Activated CD4-positive, alpha-beta memory T cell treated with anti-CD3 and anti-CD28 coated beads, Interleukin-2, amount 10 ng/mL, durations not matched to agents 7 days and 5 days (primary cell): Measurements from ENCODE around the gene SCAI. TPM values are rescaled to one million over a fixed set of nuclear protein-coding genes. Genes with fewer than 3 reads are reported as not detected.
"Not testable (repeated sequence)": the region's sequence is repeated elsewhere in the genome, so short reads cannot be mapped to it uniquely, and the experiment has no call there.

Experiments
- CTCF ChIA-PET: fragments of 350-600 bp; sonication (Branson Sonifier 250); formaldehyde crosslinking; loops from one replicate; lab custom pipeline; 2021; ENCODE audit warnings: antibody characterized with exemption, inconsistent platforms; lab: Charles Lee
- POLR2A ChIA-PET: fragments of 350-600 bp; sonication (Branson Sonifier 250); formaldehyde crosslinking; loops from one replicate; lab custom pipeline; 2021; ENCODE audit warnings: antibody characterized with exemption; lab: Charles Lee
- DNase-seq: peaks from one replicate; pipeline ENCODE4 v3.0.0-alpha.2; 2020
- H3K27ac Mint-ChIP-seq: one replicate; pipeline ENCODE4 v1.8.0; 2021; ENCODE audit warnings: mild to moderate bottlenecking, mixed read lengths
- H3K27me3 Mint-ChIP-seq: one replicate; pipeline ENCODE4 v1.8.0; 2021; ENCODE audit warnings: mixed read lengths
- H3K36me3 Mint-ChIP-seq: one replicate; pipeline ENCODE4 v1.8.0; 2021; ENCODE audit warnings: low read depth, mixed read lengths
- H3K4me1 Mint-ChIP-seq: one replicate; pipeline ENCODE4 v1.8.0; 2021; ENCODE audit warnings: mixed read lengths
- H3K4me3 Mint-ChIP-seq: one replicate; pipeline ENCODE4 v1.8.0; 2021; ENCODE audit warnings: mild to moderate bottlenecking, mixed read lengths
- H3K9me3 Mint-ChIP-seq: one replicate; pipeline ENCODE4 v1.8.0; 2021; ENCODE audit warnings: mixed read lengths
- total RNA-seq, 2 experiments: library from RNA; stranded (reverse); gene quantifications; one replicate each; pipeline ENCODE4 v1.2.3, GENCODE V29; 2021

The SCAI gene
- total RNA-seq, 2 experiments from 2014 or later = 7.9 to 8.5 TPM

DNA sequence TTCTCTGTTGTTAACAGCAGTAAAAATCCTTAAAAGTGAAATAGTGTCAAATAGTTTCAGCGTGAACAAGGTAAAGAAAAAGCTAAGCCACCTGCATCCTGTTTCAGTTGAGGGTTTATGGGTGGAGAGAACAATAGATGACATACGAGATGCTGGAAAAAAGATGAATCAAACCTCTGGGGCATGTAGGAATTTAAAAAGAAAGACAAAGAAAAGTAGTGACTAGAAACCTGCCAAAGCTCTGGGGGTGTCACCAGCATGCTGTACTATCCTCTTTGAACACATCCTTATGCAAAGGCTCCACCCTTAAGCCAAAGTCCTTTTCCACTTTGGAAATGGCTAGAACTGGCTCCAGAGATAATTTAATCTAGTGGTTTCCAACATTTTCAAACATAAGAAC, 22.2 kb downstream of the SCAI start:
- CTCF ChIA-PET = no interaction called here
- POLR2A ChIA-PET = interaction anchor here (1.2 kb wide), 1 partner anchor 21 kb away, joined by 4 read pairs; no protein-coding TSS in a partner anchor
- peaks cover 4% of the 10 kb centered on the region for H3K36me3 Mint-ChIP-seq
- DNase-seq = no peak
- no peaks in the 10 kb centered on the region for H3K9me3 Mint-ChIP-seq
- no peak overlapping the region for H3K27ac Mint-ChIP-seq
- H3K27me3 Mint-ChIP-seq = no peaks in the 10 kb centered on the region
- no peak overlapping the region for H3K4me3 Mint-ChIP-seq
- peaks cover 31% of the 10 kb centered on the region for H3K4me1 Mint-ChIP-seq

DNA sequence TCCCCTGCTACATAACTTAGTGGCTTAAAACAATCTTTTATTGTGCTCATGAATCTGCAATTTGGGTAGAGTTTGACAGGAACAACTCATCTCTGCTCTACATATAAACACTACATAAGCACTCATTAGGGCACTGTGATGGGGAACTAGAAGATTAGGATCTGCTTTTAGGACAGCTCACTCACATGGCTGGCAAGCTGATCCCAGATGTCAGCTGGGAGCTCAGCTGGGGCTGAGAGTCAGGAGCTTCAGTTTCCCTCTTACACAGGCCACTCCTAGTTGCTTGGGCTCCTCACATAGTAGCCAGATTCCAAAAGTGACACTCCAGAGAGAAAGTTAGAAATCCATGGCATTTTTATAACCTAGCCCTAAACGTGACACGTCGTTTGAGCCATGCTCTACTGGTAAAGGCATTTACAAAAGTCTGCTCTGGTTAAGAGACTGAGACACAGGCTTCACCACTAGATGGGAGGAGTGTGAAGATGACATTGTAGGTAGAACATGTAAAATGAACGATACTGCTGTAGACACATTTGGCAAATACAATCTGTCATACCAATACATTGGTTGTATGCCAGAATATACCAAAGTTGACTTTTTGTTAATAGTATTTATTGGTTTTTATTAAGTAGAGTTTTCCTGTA, 23.6 kb downstream of the SCAI start:
- peaks cover 2% of the 10 kb centered on the region for H3K36me3 Mint-ChIP-seq
- CTCF ChIA-PET = no interaction called here
- H3K4me3 Mint-ChIP-seq = no peak overlapping the region
- no peak overlapping the region for H3K27ac Mint-ChIP-seq
- POLR2A ChIA-PET = no interaction called here
- no peak for DNase-seq
- no peaks in the 10 kb centered on the region for H3K9me3 Mint-ChIP-seq
- no peaks in the 10 kb centered on the region for H3K27me3 Mint-ChIP-seq
- peaks cover 22% of the 10 kb centered on the region for H3K4me1 Mint-ChIP-seq

DNA sequence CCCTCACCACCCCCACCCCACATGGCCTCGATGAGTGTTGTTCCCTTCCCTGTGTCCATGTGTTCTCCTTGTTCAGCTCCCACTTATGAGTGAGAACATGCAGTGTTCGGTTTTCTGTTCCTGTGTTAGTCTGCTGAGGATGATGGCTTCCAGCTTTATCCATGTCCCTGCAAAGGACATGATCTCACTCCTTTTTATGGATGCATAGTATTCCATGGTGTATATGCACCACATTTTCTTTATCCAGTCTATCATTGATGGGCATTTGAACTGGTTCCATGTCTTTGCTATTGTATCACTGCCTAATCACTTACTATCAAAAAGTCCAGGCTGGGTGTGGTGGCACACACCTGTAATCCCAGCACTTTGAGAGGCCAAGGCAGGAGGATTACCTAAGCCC, 24.6 kb downstream of the SCAI start:
- DNase-seq, H3K4me3 Mint-ChIP-seq, H3K9me3 Mint-ChIP-seq, H3K36me3 Mint-ChIP-seq, H3K27me3 Mint-ChIP-seq, CTCF ChIA-PET, H3K27ac Mint-ChIP-seq, POLR2A ChIA-PET: not testable (repeated sequence)
- peaks cover 19% of the 10 kb centered on the region for H3K4me1 Mint-ChIP-seq

DNA sequence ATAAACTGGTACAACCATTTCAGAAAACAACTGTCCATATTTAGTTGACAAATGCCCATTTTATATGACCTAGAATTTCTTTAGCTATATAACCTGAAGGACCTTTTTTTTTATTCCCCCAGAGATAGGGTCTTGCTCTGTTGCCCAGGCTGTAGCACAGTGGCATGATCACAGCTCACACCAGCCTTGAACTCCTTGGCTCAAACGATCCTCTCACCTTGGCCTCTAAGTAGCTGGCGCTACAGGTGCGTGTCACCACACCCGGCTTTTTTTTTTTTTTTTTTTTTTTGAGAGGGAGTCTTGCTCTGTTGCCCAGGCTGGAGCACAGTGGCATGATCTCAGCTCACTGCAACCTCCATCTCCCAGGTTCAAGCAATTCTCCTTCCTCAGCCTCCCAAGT, 28.8 kb downstream of the SCAI start:
- Mint-ChIP-seq H3K4me1 (peaks cover 11% of the 10 kb centered on the region), H3K36me3 (peaks cover 18% of the 10 kb centered on the region)
- not testable (repeated sequence) for H3K27ac Mint-ChIP-seq, H3K9me3 Mint-ChIP-seq, H3K4me3 Mint-ChIP-seq, DNase-seq, H3K27me3 Mint-ChIP-seq
- ChIA-PET CTCF (interaction anchor here (0.6 to 1.6 kb wide), 4 partner anchors 14 to 402 kb away, joined by 3 to 4 read pairs (median 3); no protein-coding TSS in a partner anchor), POLR2A (interaction anchor here (1.0 kb wide), 1 partner anchor 12 kb away, joined by 3 read pairs; no protein-coding TSS in a partner anchor)

DNA sequence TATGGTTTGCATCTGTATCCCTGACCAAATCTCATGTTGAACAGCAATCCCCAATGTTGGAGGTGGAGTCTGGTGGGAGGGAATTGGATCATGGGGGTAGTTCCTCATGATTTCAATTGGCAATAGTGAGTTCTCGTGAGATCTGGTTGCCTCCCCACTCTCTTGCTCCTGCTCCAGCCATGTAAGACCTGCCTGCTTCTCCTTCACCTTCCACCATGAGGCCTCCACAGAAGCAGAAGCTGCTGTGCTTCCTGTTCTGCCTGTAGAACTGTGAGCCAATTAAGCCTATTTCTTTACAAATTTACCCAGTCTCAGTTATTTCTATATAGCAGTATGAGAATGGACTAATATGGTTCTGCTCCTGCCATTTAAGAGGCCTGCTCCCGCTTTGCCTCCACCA, 32.9 kb downstream of the SCAI start:
- Mint-ChIP-seq H3K9me3 (peaks cover 4% of the 10 kb centered on the region), H3K4me1 (peaks cover 6% of the 10 kb centered on the region), H3K4me3 (no peak overlapping the region), H3K27ac (no peak overlapping the region), H3K36me3 (peaks cover 18% of the 10 kb centered on the region), H3K27me3 (no peaks in the 10 kb centered on the region)
- ChIA-PET POLR2A (no interaction called here), CTCF (no interaction called here)
- DNase-seq = no peak

DNA sequence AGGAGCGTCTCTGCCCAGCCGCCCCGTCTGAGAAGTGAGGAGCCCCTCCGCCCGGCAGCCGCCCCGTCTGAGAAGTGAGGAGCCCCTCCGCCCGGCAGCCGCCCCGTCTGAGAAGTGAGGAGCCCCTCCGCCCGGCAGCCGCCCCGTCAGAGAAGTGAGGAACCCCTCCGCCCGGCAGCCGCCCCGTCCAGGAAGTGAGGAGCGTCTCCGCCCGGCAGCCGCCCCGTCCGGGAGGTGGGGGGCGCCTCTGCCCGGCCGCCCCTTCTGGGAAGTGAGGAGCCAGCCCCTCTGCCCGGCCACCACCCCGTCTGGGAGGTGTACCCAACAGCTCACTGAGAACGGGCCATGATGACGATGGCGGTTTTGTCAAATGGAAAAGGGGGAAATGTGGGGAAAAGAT, 34.8 kb downstream of the SCAI start:
- CTCF ChIA-PET, H3K27me3 Mint-ChIP-seq: not testable (repeated sequence)

DNA sequence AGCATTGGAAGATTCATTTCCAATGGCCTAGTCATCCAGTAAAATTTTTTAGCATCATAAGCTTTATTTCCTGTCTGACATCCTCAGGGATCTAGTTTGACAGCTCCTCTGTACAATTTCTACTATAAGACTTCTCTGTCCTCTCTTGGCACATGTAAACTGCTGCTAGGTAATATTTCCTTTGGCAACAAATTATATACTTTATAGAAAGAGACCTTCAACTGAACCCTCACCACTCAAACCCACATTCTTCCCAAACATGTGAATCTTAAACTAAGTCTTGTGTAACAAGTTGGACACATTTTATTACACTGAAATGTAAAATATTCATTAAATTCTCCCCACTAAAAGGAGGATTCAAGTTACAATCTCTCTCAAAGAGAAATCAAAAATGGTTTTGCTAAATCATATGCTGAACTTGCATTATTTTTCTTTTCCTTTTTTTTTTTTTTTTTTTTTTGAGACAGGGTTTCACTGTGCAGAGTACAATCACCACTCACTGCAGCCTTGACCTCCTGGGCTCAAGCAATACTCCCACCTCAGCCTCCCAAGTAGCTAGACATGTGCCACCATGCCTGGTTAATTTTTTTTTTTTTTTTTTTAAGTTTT, 36.9 kb downstream of the SCAI start:
- DNase-seq = no peak
- Mint-ChIP-seq H3K36me3 (no peaks in the 10 kb centered on the region), H3K9me3 (peaks cover 2% of the 10 kb centered on the region), H3K27ac (no peak overlapping the region), H3K4me3 (no peak overlapping the region), H3K27me3 (no peaks in the 10 kb centered on the region), H3K4me1 (no peaks in the 10 kb centered on the region)
- ChIA-PET CTCF (no interaction called here), POLR2A (no interaction called here)

More for the DNA sequence above, 34.8 kb downstream of the SCAI start:
- H3K4me1 Mint-ChIP-seq, H3K4me3 Mint-ChIP-seq, POLR2A ChIA-PET, DNase-seq, H3K9me3 Mint-ChIP-seq, H3K27ac Mint-ChIP-seq: not testable (repeated sequence)
- peaks cover 13% of the 10 kb centered on the region for H3K36me3 Mint-ChIP-seq

DNA sequence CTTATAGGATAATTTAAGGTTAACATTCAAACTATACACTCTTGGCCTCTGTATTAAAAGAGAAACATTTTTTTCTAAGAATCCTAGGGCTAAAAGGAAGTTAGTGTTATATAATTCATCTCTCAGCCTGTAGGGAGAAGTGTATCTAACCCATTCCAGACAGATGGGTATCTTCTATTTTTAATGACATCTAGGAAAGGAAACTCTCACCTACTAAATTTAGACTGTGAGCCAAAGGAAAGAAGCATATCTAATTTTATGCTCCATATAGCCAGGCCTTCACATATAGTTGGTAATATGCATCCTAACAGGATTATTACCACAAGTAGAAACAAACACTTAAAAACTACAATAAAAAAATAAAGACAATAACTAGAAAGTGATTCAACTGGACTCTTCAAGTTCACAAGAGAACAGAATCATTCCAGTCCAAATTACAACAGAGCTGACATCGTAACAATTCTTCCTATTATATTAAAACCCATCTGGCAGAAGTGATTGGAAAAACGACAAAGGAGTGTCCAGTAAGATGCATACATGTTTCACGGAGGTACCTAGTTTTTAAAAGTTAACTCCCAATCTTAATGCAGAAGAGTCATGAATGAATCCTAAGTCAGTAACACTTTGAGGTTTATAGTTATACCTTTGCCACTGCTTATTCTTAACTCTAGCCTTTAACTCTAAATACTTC, 39.4 kb downstream of the SCAI start:
- Mint-ChIP-seq H3K4me1 (no peaks in the 10 kb centered on the region), H3K27me3 (no peaks in the 10 kb centered on the region), H3K4me3 (no peak overlapping the region), H3K9me3 (no peaks in the 10 kb centered on the region), H3K36me3 (no peaks in the 10 kb centered on the region), H3K27ac (no peak overlapping the region)
- CTCF ChIA-PET = no interaction called here
- no peak for DNase-seq
- POLR2A ChIA-PET = no interaction called here

DNA sequence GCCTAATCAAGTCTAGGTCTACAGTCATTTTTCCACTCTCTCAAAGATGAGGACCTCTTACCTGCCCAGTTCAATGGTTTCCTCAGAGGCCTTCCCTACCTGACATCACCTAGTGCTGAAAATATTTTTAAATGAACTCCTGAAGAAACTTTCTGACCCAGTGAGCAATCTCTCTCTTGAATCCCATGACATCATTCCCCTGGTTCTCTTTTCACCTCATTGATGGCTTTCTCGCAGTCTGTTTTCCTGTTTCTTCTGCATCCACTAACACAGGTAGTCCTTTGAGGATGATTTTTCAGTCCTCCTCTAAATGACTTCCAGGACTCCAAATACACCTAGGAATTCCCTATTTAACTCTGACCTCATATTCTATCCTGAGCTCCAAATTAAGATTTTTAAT, 40.3 kb downstream of the SCAI start:
- no peak for DNase-seq
- H3K4me3 Mint-ChIP-seq = no peak overlapping the region
- no peaks in the 10 kb centered on the region for H3K4me1 Mint-ChIP-seq
- ChIA-PET POLR2A (interaction anchor here (0.9 kb wide), 1 partner anchor 142 kb away, joined by 3 read pairs; no protein-coding TSS in a partner anchor), CTCF (no interaction called here)
- no peaks in the 10 kb centered on the region for H3K9me3 Mint-ChIP-seq
- H3K27ac Mint-ChIP-seq = no peak overlapping the region
- H3K27me3 Mint-ChIP-seq = no peaks in the 10 kb centered on the region
- no peaks in the 10 kb centered on the region for H3K36me3 Mint-ChIP-seq

DNA sequence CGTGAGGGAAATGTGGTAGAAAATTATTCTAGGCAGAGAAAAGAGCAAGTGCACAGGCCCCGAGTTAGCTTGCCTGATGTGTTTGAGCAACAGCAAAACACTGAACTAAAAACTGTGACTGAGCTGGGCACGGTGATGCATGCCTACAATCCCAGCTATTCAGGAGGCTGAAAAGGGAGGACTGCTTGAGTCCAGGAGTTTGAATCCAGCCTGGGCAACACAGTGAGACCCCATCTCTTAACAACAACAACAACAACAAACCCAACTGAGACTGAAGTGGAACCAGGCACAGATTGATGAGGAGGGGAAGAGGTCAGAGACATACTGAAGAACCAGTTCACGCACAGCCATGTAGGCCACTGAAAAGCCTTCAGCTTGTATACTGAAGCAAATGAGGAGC, 42.5 kb downstream of the SCAI start:
- Mint-ChIP-seq H3K27ac (no peak overlapping the region), H3K4me3 (no peak overlapping the region), H3K9me3 (peaks cover 2% of the 10 kb centered on the region), H3K36me3 (no peaks in the 10 kb centered on the region), H3K4me1 (peaks cover 2% of the 10 kb centered on the region), H3K27me3 (no peaks in the 10 kb centered on the region)
- ChIA-PET POLR2A (no interaction called here), CTCF (interaction anchor here (0.9 kb wide), 1 partner anchor 11 kb away, joined by 4 read pairs; no protein-coding TSS in a partner anchor)
- DNase-seq = no peak

DNA sequence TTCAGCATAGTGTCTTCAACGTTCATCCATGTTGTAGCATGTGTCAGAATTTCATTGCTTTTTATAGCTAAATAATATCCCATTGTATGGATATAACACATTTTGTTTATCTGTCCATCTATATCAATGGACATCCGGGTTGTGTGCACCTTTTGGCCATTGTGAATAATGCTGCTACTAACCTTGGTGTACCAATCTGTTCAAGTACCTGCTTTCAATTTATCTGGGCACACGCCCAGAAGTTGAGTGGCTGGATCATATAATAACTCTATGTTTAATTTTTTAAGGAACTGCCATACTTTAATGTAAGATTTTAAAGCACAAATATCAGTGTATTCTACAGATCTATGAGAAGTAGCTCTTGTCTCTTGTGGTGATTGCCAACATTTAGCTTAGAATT, 43.5 kb downstream of the SCAI start:
- ChIA-PET POLR2A (no interaction called here), CTCF (interaction anchor here (1.0 kb wide), 1 partner anchor 15 kb away, joined by 3 read pairs; no protein-coding TSS in a partner anchor)
- H3K27me3 Mint-ChIP-seq = no peaks in the 10 kb centered on the region
- no peak overlapping the region for H3K4me3 Mint-ChIP-seq
- peaks cover 2% of the 10 kb centered on the region for H3K9me3 Mint-ChIP-seq
- H3K36me3 Mint-ChIP-seq = peaks cover 5% of the 10 kb centered on the region
- H3K27ac Mint-ChIP-seq = no peak overlapping the region
- DNase-seq = no peak
- peaks cover 2% of the 10 kb centered on the region for H3K4me1 Mint-ChIP-seq

DNA sequence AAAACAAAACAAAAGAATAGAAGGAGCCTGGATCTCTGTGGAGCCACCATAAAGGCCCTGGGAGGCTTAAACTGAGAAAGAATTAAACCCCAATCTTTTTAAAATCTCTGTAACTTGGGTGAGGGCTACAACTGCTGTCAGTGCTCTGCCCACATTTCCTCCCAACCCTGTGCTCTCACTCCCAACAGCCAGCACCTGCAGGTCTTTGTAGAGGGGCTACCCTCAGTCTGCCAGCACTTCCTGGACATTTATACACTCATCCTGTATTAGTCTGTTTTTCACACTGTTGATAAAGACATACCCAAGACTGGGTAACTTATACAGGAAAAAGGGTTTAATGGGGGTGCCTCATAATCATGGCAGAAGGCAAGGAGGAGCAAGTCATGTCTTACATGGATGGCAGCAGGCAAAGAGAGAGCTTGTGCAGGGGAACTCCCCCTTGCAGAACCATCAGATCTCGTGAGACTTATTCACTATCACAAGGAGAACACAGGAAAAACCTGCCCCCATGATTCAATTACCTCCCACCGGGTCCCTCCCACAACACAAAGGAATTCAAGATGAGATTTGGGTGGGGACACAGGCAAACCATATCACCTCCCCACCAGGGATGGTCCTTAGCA, 47.4 kb downstream of the SCAI start:
- POLR2A ChIA-PET = no interaction called here

DNA sequence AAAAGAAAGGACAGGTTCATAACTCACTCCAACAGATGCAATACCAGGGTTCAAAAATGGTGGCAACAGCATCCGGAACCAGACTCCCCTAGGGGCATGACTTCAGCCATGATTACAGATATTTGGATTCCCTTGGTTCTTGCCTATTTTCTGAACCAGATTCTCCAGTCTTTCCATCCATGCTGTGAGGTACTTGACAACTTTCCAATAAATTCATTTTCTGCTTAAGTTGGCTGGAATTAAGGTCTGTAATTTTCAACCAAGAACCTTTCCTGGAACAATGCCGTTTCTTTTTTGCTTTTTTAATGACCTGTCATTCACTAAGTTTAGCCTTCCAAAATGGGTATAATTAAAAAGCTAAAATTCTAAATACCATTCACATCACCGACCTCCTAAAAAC, 52.2 kb downstream of the SCAI start:
- DNase-seq = no peak
- ChIA-PET CTCF (no interaction called here), POLR2A (interaction anchor here (1.0 kb wide), 1 partner anchor 8 kb away, joined by 3 read pairs; no protein-coding TSS in a partner anchor)
- H3K4me1 Mint-ChIP-seq = peaks cover 12% of the 10 kb centered on the region
- H3K4me3 Mint-ChIP-seq = no peak overlapping the region
- no peak overlapping the region for H3K27ac Mint-ChIP-seq
- H3K9me3 Mint-ChIP-seq = peaks cover 5% of the 10 kb centered on the region
- H3K27me3 Mint-ChIP-seq = no peaks in the 10 kb centered on the region
- H3K36me3 Mint-ChIP-seq = peaks cover 18% of the 10 kb centered on the region

More for the DNA sequence above, 47.4 kb downstream of the SCAI start:
- Mint-ChIP-seq H3K27ac (no peak overlapping the region), H3K9me3 (peaks cover 8% of the 10 kb centered on the region), H3K36me3 (peaks cover 18% of the 10 kb centered on the region), H3K4me3 (no peak overlapping the region), H3K27me3 (no peaks in the 10 kb centered on the region), H3K4me1 (peaks cover 2% of the 10 kb centered on the region)
- no peak for DNase-seq
- CTCF ChIA-PET = no interaction called here
